ENCODE data around the gene MTNR1B.

MTNR1B gene

DNA sequence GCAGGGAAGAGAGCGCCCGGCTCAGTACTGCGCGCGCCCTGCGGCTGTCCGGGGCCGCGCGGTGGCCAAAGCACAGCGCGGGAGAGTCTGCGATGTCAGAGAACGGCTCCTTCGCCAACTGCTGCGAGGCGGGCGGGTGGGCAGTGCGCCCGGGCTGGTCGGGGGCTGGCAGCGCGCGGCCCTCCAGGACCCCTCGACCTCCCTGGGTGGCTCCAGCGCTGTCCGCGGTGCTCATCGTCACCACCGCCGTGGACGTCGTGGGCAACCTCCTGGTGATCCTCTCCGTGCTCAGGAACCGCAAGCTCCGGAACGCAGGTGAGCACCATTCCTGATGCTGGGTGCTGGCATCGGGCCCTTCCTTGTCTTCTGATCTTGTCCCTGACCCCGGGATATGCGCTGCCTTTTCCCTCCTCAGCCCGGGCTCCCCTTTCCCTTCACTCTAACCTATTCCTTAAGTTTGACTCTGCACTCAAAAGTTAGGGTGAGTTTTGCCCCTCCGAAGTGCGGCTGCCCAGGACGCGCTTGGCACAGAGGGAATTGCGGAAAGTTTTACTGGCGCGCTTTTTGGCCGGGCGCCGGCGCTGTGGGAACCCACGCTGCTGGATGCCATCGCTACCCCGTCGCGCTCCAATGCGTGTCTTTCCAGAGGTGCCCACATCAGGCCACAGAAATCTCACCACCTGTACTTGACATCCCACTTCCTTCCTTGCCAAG lies at the start of gene MTNR1B:
Gene MTNR1B, plus strand, starts transcription at position 18 of the 714 bp plus-strand sequence. Its CDS starts 75 bp downstream, at position 93.
- DNase-seq = no peak

DNA sequence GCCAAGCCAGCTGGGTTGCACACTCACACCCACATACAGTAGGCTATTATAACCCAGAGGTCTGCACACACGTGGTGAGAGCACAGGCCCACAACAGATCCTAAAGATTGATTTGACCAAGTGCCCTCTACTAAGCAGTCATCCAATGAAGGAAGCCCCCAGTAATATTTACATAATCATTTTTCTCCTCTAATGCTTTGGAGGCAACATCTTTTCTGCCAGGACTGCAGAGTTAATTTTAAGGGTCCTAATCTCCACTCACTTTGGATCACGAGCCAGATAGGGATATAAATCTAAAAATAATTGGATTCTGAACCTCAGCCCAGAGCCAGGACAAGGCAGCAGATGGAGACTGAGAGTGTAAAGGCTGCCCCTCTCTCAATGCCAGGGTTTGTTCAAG lies 49.1 kb upstream of the MTNR1B start:
- no peak for DNase-seq

DNA sequence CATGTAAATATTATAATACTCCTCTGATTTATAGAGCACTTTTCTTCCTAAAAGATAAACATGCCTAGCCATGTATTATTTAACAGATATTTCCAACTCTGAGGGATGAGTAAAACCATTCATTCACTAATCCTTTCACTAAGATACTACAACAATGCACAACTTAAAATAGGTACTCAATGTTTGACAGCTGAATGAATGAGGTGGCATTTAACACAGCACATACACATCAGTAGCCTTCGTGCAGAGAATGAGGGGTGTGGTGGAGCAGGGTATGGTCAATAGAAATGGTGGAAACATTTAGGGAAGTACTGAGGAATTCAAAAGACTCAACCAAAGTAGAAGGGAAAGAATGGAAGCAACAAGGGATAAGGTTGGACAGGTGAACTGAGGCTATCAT lies 46.7 kb upstream of the MTNR1B start:
- no peak for DNase-seq

DNA sequence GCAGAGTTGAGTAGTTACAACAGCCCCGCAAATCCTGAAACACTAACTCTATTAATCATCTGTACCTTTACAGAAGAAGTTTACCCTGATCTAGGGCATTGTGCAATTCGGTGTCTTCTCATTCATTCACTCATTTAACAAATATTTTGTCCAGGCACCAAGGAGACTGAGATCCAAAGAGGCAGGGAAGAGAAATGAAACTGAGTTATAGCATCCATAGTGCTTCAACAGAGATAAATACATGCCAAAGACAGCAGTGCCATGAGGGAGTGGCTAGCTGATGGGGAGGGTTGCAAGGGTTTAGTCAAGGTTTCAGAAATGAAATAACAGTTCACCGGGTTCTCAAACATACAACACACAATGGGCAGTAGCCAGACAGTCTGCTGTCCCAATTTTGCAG lies 40.2 kb upstream of the MTNR1B start:
- DNase-seq = no peak

DNA sequence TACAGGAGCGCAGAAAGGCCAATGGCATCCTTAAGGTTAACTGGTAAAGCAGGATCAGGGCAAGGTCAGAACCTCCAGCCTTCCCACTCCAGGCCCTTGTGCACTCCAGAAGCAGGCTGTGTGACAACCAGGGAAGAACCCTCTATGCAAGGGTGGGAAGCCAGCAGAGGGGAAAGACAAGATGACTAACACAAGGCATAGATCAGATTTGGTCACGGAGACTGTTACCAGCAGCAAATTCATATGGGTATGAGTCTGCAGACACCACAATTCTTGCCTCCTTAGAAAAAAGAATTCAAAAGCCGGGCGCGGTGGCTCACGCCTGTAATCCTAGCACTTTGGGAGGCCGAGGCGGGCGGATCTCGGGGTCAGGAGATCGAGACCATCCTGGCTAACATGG lies 39.8 kb upstream of the MTNR1B start:
- DNase-seq = no peak

DNA sequence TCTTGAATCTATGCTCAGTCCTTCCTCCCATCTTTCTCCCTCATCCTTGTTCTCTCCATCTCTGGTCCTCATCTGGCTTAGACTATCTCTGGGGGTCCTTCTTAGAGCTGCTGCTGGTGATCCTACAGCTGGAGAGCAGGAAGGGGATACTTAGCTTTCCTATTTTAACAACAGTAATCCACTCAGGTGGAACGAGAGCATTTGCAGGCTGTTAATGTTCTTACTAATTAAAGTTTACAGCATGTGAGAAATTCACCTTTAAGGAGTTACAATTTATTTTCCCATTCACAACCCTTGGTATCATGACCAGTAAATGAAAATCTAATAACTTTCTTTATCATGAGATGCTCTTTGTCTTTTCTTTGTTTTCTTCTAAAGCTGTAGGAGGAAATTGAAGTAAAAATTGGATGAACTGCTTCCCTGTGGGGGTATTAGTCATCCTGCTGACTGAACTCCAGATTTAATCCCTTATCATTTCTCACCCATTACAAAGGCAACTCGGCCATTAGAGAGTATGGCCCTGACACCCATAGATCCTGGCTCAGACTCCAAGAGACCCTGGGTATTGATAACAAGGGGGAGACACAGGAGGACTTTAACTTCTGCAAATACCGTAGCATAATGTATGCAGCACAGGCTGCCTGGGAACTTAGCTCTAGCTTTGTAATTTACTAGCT lies 37.6 kb upstream of the MTNR1B start:
- no peak for DNase-seq

DNA sequence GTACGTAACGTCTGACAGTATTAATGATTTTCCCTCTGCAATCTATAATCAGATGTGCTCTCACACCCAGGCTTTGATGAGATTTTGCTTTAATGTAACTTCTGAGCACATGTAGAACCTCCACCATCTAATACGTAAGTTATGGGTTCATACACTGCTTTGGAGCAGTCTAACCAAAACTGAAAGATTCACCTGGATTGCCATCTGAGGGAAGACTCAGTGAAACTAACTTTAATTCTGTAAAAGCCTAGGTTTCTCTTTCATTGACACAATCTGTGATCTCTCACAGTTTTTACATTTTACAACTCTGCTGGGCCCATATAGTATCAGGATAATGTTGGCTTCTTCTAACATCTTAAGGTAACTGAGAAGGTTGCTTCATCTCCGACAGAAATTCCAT lies 30.1 kb upstream of the MTNR1B start:
- DNase-seq = no peak

DNA sequence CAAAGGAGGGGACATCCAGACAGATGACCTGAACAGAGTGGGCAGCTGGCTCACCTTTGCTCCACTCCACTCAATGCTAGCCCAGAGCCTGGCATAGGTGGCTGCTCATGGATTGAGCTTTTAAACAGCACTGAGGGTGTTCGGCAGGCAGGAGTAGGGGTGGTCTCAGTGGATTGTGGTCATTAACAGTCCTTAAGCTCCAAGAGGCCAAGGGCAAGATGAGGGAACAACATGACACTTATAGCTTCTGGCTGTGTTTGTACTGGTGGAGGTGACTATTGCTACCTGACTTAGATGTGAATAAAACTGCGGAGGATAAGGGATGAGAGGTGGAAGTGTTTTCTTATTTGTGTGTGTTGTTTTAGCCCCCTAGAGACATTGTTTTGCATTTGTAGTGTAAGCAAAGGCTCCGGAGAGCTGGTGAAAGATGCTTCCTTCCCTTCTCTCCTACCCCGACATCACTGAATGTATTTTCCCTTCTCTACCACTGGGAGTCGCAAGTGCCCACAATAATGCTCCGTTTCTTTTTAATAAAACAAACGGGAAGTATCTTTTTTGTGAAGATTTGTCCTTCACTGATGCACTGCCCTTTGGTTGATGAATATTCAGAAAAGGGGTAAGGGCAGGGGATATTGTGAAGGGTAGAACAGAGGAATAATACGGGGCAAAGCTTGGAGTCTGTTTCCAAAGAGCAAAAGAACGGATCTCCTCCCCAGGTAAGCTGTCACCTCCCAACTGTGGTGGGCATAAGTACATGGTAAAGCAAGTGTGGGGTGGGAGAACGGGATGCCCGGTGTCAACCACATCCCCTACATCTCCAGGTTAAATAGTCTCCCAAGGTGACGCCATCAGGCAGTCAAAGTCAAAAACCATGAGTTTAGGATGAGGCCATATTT lies 27.5 kb upstream of the MTNR1B start:
- DNase-seq = no peak

DNA sequence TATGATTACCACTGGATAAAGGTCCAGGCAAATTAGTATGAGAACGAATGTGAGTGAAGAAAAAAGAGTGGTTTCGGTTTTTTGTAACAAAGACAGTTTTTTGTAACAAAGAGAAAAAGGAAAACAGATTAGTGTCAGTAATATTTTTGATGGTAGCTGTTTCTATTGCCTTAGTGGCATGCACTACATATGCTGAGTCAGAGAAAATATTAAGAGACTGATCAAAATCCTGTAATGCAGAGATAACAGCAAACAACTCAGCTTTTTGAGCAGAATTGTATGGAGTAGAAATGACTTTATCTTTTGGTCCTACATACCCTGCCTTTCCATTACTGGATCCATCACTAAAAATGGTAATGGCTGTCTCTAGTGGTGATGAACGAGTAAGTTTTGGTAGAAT lies 22.7 kb upstream of the MTNR1B start:
- DNase-seq = no peak

DNA sequence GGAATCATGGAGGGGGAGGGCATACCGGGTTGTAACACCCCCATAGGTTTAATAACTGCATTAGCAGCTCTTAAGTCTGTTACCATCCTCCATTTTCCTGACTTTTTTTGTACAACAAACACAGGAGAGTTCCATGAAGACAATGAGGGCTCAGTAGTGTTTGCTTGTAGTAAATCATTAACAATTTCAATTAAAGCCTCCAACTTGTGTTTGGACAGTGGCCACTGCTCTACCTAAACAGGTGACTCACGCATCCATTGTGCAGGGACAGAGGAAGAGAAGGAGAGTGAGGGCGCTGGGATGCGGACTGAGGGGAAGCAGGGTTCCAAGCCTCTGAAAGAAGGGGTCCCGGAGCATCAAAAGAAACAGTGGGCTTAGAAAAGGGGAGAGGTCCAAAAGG lies 21.3 kb upstream of the MTNR1B start:
- DNase-seq = no peak

DNA sequence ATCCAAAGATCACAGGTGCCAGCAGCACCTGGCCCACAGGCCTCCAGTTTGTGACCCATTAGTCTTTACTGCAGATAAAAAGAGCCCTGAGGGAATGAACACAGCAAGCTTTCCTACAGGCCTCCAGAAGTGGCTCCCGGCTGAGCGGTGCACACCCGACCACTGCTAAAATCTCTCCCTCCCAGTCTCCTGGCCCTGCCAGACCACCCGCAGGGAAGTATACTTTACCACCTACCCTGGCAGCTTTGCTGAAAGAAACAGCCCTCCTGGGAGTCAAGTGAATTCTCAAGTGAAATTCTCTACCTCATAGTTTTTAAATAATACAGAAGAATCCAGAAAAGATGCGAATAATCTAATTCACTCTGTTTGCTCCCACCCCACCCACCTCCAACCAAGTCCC lies 15.4 kb upstream of the MTNR1B start:
- no peak for DNase-seq

DNA sequence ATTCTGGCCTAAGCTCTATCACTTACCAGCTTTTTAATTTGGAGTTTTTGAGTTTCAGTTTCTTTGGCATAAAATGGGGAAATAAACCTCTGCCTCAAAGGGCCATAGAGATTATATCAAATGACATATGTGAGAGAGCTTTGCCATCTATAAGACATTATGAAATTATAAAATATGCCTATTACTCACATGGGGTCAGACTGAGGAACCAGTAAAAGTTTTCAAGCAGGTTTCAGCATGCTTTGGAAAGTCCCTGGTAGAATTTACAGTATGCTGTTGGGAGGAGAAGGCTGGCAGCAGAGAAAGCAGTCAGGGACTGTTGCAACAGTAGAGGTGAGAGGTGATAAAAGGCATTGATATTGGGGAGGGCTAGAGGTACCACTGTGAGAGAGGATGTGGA lies 13.6 kb upstream of the MTNR1B start:
- no peak for DNase-seq

DNA sequence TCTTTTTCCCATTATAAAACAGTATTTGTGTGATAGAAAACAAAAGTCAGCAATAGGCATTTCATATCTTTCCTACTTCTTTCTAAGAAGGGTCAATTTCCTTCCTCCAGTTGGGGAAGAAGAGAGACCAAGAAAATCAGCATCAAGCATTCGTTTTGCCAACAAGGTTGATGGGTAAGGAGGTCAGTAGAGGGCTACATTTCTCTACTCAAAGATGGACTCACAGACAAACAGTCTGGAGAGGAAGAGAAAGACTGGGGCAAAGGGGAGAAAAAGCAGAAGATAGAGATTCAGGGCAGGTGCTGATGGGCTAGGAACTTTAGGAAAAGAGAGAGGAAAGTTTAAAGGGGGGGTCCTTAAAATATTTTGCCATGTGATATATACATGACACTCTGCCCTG lies 8.6 kb upstream of the MTNR1B start:
- DNase-seq = no peak

DNA sequence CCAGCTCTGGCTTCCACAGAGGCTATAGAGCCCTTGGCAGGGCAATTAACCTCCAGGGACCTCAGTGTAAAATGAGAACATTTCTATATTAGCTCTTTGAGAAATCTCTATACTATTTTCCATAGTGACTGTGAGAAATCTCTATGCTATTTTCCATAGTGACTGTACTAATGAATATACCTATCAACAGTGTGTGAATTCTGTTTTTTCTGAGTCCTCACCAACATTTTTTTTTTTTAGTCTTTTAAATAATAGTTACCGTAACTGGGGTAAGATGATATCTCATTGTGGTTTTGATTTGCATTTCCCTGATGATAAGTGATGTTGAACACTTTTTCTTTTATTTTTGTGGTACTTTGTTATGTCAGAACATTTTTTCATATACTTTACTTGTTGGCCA lies 7.0 kb upstream of the MTNR1B start:
- DNase-seq = no peak

DNA sequence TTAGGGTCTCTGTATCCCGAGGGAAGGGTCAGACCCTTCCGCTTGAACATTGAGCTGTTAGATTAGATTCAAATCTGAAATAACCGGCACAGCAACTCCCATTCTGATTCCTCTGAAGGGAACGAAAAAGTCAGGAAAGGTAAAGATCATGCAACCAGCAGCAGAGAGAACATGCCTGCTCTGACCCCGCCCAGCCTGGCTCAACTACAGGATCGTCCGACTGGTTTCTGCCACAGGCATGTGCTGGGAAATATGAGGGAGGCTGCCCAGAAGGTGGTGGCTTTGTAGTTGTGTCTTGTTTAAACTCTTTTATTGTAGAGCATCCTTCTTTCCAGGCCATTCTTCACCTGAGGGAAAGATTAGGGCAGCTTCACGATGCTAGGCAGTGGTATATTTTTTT lies 5.0 kb upstream of the MTNR1B start:
- DNase-seq = no peak

DNA sequence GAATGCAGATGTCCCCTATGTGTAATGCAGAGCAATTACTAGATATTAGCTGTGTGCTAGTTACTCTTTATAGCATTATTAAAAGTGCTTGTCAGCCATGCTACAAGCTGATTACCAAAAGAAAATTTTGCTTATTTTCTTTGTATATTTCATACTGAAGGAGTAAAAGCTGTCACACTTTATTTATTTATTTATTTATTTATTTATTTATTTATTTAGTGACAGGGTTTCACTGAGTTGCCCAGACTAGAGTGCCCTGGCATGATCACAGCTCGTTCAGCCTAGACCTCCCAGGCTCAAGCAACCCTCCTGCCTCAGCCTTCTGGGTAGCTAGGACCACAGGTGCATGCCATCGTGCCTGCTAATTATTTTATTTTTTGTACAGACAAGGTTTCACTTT lies 4.3 kb upstream of the MTNR1B start:
- DNase-seq = no peak

DNA sequence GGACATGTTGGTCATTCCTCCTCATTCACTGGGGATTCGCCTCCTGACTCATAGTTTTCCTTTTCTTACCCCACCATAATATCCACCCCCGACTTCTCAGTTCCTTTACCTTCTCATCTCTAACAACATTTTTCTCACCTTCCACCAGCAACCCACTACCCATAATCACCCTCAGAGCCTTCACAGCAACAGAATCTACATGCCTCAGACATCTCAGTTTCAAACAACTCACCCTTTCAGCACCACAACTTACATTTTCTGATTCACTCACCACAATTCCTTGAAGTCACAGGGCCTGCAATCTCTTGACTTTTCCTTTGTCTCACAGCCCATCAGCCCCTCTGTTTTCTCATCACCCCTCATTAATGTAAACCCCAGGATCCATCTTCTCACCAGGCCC lies 2.3 kb upstream of the MTNR1B start:
- DNase-seq = no peak

DNA sequence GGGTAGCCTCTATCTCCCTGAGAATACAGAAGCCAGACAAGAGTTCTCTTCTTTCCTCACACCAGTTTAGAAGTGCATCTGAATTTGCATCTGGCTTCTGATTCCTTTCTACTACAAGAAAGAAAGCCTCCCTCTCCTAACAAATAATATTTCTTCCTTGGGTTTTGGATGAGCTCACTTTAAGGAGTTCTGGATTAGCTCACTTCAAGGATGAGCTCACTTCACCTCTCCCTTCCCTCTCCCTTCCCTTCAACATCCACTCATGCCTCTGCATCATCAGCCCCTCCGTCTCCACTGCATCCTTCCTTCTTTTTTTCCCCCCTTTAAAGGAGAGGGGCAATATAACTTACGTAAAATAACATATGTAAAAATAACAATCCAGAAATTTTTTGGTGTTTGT lies 1.6 kb upstream of the MTNR1B start:
- DNase-seq = no peak

DNA sequence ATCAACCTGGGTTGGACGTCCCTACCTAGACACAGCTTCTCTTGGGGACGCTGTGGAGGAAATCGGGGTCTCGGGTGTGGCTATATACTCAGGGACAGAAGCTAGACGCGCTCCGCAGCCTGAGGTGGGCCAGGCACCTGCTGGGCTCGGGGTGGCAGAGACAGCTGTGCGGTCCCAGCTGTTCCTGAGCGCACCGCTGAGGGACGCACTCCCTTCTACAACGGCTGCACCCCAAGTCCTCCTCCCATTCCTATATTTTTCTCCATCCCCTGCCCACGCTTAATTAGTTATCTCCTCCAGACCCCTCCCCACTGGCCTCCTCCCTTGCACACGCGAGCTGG lies 188 bp upstream of the MTNR1B start:
- DNase-seq = no peak

DNA sequence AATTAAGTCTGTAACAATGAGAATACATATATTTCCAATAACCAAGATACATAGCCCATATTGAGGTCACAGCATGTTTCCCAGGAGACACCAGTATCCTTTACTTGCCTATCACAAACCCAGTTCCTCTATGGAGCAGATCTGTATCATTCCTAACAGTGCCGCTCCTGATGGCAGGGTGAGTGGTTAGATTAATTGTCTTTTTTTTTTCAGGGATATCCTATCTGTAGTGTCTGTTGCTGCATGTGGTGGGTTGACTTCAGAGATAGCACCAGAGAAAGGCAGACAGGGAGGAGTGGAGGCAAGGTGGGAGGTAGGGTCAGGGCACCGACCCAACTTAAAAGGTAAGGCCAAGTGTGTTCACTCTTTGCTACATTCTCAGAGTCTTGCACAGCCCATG lies 2.8 kb downstream of the MTNR1B start:
- DNase-seq = no peak

DNA sequence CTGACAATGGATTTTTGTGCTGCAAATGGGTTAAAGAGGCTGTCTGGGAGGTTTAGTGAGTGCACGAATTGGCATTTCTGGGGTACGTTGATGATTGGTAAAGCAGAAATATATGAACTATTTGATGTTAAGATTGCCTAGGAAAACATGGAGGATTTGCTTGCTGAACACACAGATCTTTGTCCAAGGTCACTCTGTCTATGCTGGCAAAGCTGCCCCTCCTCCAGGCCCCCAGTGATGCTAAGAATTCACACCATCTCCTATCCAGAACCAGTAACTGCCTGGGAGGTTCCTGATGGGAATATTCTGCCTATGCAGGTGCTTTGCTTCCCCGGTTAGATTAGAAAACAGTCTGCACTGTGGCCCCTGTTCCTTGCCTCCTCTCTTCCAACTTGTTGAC lies 5.8 kb downstream of the MTNR1B start:
- no peak for DNase-seq

DNA sequence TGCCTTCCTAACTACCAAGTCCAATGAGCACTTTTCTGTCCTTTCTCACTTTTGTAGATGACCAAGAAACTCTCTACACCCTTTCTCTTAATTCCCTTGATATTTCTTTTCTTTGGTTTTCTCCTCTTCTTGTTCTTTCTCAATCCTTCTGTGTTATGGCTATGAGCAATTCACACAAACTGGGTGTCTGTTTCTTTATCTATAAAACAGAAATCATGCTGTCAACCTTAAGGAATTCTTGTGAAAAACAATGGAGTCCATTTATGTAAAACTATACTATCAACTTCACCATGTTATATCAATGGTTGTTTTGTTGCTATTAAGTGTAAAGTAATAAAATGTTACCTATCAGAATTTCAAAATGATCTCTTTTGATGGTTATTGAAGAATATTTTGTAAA lies 7.2 kb downstream of the MTNR1B start:
- no peak for DNase-seq

DNA sequence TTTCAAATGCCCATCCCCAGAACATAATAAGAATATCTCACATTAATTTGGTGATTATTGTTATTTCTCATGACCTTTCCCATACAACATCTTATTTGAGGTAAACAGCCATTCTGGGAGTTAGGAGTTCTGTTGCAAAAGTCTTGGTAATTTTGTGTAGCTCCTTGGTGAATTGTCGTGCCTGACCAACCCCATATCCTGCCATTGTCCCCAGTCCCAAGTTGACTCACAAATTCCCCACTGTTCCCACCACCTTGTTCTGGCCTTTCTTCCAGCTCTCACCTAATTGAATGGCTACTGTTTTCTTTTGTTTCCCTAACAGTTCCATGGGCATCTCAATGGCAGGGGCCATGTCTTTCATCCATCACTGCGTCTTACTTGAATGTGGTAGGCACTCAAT lies 8.0 kb downstream of the MTNR1B start:
- no peak for DNase-seq
